HG03342 (cell line): ENCODE measurements around the gene VDR.

ENCODE experiments used
- ATAC-seq: cut with Tn5 transposase; IDR thresholded peaks from one replicate; pipeline ENCODE4 v1.9.1; 2021; ENCODE audit warnings: mild to moderate bottlenecking, moderate library complexity; ENCODE audit not compliant: unreplicated experiment

Gene VDR

DNA sequence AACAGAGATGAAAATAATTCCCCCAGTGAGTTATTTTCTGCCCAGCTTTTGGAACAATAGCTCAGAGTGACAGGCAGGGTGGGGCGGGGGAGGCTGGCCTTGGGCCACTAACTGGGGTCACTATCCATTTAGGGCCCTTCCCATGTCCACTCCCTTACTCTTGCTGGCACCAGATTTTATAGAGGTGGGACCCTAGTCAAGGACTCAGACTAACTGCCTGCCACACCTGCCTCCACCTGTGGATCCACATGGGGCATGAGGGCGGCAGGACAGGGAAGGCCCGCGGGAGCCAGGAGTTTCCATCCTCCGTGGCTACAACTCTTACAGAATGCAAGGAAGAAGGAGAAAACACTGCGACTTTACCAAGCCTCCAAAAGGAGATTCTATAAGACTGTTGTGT, 10.1 kb downstream of the VDR start:
- ATAC-seq, result no peak

DNA sequence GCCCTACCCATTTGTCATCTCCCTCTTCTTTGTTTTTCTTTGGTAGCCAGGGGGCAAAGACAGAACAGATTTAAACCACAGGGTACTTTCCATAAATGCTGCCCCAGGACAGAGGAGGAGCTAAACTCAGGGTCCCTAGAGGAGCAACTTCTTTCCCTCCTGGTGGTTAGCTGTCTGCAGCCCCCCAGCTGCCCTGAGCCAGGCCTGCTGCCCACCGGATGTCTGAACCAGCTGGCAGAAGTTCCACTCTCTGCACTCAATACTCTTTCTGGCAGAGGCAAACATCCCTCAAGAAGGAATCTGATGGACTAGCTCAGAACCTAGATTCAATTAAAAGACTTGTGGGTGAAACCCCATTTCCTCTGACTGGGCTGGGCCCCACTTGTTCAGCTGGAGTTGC, 10.7 kb downstream of the VDR start:
- ATAC-seq, result no peak

DNA sequence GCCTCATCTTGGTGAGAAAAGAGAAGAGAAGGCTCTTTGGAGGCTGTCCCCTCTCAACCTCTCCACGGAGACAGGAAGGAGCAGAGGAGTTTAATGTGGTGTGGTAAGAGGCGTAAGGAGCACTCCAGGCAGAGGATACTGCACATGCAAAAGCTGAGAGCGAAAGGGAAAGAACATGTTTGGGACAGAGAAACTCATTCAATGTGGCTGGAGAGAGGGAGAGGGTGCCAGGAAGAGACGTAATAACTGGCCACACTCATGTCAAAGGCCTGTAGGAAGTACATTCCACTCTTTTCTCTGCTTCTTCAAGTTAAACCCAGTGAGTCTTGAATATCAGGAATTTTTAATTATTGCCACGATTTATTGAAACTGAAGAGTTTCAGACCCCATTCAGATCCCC, 12.0 kb downstream of the VDR start:
- ATAC-seq, result no peak

DNA sequence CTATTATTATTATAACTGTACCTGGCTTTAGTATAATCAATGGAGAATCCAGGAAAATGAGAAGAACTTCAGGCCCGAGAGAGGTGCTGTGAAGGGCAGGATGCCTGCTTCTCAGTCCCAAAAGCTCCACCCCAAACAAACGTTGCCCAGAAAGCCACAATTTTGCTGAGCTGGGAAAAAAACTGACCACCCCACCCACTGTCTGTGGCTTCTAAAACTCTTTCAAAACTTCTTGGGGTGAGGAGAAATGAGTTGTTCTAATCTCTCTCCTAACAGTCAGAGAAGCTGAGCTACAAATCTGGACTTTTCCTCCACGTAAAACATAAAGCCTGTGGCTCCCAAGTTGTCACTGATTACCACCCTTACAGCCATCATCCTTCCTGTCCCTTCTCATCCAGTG, 13.4 kb downstream of the VDR start:
- ATAC-seq, result no peak

DNA sequence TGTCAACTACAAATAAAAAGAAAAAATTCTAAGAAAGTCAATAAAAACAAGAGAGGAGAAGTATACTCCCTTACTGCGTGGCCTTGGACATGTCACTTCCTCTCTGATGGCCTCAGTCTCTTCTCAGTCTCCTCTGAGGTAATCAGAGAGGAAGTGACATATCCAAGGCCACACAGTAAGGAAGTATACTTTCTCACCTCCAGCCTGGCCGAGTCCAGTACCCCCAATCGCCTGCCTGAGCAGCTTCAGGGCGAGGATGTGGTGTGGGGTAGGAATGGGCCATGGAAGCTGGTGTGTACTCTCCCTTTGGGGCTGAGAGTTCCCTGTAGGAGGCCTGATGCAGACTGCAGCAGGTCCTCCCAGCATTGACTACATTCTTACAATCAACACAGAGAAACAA, 15.8 kb downstream of the VDR start:
- ATAC-seq, result peak; percentile 62

DNA sequence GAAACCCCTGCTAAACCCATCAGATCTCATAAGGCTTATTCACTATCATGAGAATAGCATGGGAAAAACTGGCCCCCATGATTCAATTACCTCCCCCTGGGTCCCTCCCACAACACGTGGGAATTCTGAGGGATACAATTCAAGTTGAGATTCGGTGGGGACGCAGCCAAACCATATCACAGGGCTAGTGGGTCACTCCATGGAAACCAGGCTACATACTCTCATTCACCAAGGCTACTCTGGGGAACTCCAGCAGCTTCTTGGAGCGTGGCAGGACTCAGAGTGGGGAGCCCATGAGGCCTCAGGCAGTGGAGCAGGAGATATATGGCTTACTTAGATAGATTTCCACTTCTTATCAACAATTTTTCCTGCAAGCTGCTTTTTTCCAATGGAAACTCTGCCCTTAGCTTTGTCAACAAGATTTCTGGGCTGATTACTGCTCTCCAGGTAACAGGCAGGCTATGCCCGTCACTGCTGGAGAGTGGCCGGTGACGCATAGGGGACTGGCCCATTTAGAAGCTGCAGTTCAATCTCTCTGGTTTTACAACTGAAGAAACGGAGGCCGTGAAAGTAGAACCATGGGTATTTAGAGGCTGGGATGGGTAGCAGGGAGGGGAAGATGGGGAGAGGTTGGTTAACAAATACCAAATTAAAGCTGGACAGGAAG, 16.5 kb downstream of the VDR start:
- ATAC-seq, result no peak

DNA sequence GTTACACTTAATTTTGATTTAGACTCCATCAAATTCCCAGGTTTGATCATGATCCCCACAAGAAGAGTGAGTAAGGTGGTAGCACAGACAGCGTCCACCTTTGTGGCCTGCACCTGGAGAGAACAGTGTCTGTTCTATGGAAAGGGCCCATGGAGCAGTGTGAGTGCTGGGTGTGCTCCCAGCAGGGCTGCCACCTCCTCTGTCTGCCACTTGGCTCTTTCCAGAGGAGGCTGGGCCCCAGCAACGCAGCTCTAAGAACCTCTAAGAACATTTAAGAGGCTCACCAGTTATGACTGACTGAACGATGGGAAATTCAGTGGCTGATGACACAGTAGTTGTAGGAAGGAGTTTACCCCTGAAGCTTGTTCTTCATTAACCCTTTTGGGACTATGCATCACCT, 17.3 kb downstream of the VDR start:
- ATAC-seq, result no peak

DNA sequence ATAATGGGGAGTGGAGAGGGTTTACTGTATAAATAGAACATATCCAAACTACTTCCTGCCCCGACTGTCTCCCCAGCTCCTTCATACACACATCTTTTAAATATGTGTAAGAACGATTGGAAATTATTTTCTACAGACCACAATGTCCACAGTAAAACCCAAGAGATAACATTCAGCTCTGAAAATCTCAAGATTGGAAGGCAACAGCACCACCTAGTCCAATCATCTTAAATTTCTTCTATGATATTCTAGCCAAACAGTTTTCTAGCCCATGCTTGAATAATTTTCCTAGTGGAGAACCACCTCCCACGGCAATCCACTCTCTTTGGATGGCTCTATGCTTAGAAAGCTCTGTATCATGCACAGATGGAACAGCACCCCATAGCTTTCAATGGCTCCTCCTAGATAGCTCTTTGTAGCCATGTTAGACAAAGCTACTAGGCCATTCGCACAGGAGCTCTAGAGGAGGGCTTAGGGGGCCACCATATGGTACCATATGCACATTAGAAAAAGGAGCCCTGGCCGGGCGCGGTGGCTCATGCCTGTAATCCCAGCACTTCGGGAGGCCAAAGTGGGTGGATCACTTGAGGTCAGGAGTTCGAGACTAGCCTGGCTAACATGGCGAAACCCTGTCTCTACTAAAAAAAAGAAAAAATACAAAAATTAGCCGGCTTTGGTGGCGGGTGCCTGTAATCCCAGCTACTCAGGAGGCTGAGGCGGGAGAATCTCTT, 18.1 kb downstream of the VDR start:
- ATAC-seq, result no peak

DNA sequence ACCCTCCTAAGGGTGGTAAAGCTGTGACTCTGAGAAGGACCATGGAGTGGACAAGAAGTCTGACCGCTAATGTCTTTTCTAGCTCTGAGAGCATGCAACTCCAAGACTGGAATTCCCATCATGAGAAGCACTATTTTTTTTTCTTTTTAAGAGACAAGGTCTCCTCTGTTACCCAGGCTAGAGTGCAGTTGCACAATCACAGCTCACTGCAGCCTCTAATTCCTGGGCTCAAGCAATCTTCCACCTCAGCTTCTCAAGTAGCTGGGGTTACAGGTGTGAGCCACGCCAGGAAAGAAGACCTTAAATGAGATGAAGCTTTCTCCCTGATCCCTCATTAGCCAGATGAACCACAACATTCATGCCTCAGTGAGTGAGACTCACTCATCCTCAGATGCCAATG, 19.2 kb downstream of the VDR start:
- no peak for ATAC-seq

DNA sequence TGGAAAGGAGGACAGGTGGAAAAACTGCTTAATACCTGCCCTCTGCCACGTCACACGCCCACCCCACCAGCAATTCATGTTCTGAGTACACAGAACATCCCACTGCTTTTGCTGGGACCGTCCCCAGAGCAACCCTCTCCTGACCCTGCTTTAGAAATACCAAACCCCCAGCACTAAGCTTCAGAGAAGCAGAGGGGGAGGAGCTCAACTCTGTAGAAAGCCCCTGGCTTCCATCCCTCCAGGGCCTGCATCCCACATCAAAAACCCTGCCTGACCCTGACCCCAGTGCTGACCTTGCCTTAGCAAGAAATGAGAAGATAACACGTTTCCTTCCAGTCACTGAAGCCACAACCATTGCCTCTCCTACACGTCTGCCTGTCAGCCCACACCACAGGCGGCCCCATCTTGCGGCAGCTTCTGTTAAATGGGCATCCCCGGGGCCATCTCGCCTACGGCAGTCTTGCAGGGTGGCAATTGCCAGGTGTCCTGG, 19.7 kb downstream of the VDR start:
- ATAC-seq, result peak; percentile 37

DNA sequence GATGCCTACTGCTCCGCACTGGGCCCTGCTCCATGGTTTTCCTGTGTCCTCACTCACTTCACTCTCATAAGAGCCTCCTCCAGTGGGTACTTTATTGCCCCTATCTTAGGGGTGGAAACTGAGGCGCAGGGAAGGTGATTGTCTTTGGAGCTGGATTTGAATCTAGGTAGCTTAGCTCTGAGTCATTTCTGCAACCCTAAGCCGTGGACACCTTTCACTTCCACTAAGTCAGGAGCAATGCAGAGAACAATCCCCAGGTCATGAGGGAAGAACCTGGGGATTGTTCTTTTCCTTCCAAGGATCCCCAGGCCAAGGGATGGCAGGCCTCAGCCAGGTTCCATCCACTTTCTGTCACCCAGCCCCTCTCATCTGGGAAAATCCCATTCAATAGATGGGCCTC, 20.3 kb downstream of the VDR start:
- ATAC-seq, result no peak

DNA sequence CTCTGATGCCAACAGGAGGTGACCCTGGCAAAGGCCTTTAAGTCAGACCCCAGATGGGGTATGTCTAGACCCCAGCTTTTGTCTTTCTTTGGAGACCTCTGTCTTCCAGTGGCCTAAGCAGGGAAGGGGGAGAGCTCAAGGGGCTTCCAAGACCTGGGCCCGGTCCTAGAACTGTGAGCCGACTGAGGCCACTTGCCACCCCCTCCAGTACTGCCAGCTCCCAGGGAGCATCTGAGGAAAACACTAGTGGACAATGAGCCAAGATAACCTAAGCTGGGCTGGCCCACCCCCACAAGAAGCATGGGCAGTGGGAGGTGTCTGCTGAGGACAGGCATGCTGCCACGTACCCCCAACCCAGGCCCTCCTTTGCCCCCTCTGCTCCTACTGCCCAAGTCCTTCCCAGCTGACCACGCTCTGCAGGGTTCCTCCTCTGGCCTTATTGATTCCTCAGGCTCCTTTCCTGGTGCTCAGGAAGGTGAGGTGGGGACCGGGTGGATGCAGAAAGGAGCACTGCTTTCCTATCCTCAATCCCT, 21.1 kb downstream of the VDR start:
- ATAC-seq, result no peak

DNA sequence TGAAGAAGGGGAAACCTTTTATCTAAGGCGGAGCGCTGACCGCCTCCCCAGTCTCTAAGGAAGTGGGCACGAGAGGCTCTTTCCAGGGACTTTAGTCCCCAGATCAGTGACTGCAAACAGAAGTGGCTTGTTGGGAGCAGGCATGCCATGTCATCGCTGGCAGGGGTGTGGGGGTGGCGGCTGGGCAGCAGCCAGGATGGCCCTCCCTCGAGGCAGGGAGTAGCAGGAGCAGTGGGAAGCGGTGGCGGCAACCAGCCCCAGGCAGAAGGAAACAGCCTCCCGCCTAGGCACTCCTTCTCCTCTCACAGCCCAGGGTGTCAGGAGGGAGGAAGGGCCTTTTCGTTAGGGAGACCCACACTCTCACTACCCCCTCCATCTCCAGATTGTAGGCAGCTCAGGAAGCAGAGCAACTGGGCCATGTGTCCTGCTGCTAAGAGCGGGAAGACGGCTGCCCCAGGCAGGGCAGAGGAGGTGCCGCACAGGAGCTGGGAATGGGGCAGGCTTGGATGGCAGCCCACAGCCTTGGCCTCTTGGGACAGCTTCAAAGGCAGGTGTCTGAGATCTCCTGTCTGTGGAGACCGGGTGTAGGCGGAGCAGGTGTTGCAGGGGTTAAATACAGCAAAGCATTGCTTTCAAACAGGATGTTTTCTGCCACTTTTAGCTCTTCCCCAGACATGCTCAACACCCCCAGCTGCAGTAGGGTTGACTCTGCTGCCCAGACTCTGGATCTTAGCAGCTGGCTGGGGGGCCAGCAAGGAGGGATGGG, 21.8 kb downstream of the VDR start:
- peak; percentile 75 for ATAC-seq

DNA sequence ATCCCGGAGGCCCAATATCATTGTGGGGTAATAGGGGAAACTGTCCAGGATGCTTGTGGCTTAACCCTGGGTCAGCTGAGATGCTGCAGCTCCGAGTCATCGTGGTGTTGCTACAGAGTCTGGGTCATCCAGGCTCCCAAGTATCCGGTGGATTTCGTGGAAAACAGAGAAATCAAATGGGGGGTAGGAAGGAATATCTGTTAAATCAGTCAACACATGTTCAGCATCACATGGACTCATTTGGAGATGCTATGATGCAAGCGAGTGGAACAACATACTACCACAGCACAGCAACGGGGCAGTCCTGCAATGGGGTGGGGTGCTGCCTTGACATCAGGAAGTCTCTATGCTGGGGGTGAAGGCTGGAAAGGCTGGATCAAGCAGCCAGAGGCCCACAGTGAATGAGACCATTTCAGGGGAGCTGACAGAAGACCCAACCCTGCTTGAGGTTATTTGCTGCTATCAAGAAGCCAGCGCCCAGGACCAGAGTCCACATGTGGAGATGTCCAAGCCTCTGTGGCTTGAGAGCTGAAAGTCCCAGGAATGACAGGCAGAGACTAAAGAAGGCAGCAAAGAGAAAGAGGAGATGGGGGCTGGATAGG, 22.9 kb downstream of the VDR start:
- ATAC-seq, result no peak

DNA sequence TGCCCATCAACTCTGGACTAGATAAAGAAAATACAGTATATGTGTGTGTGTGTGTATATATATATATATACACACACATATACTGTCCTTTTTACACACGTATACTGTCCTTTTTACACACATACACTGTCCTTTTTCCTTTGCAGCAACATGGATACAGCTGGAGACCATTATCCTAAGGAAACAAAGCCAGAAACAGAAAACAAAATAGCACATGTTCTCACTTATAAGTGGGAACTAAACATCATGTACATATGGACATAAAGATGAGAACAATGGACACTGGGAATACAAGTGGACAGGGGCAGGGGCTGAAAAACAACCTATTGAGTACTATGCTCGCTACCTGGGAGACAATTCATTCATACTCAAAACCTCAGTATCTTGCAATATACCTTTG, 23.7 kb downstream of the VDR start:
- no peak for ATAC-seq

DNA sequence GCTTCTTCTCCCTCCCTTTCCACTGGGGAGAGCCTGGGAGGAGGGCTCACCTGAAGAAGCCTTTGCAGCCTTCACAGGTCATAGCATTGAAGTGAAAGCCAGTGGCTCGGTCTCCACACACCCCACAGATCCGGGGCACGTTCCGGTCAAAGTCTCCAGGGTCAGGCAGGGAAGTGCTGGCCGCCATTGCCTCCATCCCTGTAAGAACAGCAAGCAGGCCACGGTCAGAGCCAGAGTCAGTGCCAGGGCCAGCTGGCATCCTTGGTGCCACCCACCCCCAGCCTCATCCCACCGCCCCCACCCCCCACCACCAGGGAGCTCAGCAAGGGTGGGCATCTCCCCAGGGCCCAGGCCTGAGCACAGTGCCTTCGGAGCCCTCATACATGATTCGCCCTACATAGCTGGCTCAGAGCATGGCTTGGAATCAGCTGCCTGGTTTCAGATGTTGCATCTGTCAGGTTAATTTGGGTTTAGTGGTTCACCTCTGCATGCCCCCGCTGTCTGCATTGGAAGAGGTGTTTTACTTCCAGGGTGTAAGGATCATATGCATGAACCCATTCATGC, 25.8 kb downstream of the VDR start:
- ATAC-seq, result no peak

DNA sequence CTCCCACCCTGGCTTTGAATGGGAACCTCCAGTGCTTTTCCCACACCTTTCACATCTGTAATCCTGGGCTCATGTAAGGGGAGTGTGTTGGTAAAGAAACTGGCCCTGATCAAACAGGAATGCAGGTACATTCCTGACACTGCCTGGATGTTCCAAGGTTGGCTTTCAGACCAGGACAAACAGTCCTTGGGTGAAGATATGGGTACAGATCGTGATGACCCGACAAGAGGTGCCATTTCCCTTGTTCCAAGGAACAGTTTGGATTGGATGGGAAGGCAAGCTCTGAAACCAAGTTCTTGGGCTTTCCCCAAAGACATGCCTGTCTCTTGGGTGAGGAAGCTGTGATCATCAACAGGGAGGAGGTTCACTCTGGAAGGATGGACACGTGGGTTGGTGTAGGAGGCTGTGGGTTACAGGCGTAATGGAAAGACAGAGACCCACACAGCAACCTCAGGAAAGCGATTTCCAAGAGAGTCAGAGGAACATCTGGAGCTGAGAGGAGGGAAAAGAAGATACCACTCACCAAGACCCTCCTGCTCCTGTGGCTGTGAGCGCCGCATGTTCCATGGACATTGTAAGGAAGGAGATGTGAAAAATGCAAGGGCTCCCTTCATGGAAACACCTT, 26.4 kb downstream of the VDR start:
- ATAC-seq, result no peak

DNA sequence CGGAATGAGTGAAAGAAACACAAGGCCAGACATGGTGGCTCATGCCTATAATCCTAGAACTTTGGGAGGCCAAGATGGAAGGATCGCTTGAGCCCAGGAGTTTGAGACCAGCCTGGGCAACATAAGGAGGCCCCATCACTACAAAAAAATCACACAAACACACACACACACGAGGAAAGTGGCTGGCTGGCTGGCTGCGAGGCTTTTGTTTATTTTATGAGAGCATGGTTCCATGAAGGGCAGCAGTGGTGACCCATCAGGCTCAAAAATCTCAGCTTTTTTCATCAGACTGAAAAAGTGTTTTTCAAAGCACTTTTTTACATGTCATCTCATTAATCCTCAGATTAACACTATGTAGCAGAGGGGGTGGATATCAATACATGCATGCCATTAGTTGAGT, 27.7 kb downstream of the VDR start:
- ATAC-seq, result no peak

DNA sequence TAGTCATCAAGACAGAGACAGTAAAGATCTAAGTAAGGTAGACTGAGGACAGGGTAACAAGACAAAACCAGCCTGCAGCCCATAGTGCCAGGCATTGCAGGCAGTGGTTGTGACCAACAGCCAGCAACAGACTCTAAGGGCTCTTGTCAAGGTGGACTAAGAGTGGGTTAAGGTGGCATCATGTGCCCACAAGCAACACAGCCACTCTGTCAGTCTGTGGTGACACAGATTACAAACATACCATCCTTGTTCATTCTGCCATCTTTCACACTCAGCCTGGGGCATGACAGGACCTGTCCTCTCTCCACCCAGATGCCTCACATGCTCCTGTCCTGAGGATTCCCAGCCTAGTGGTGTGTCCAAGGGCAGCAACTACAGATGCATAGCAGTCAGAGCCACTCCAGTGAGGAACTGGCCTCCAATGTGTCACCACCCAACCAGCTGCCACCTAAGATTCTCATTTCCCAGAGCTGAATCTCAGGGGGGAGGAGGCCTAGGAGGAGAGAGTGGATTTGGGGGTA, 28.3 kb downstream of the VDR start:
- ATAC-seq, result no peak

DNA sequence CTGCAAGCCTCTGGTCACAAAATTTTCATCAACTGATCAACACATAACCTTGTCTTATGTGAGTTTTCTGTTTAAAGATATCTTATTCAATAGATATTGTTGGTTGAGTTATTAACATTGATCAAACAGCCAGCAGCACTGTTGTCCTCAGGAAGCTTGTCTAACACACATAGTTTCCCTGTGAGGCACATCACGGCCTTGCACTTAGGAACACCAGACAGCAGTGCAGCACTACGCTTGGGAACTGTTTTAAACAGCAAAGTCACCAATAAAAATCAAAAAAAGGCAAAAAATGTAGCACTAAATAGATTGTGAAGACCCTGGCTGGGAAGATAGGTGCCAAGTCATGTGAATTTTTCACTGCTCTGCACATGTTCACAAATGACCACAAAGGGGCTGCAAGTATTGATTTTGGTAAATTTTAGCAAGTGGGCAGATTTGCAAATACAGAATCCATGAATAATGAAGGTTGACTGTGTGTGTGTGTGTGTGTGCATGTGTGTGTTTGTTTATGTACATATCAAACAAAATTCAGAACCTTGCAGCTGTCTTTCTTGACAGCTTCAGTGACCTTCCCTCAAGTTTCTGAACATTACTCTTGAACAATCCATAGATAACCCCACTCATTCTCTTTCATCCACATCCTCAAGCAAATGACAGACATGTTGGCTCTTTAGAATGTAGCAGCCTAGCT, 28.9 kb downstream of the VDR start:
- ATAC-seq, result no peak
